CD4-positive, CD25-positive, alpha-beta regulatory T cell (primary cell): ENCODE data around the gene HHAT. TPM values are rescaled to one million over a fixed set of nuclear protein-coding genes. Genes with fewer than 3 reads are reported as not detected.
A peak's percentile ranks its signal among the peaks of the same experiment; 100 is the strongest.

Experiments used
- ATAC-seq, 2 donors: fragments of 150-1000 bp; cut with Tn5 transposase; one replicate each; pipeline ENCODE4 v1.10.0; 2021; ENCODE audit warnings: low read depth in 2 of 2, moderate number of reproducible peaks in 2 of 2, moderate library complexity in 1 of 2
- DNase-seq, 3 donors: peaks; one replicate each; pipeline versions ENCODE4 v3.0.0 to v3.0.0-alpha.2; 2012 to 2022; ENCODE audit warnings: mixed read lengths in 1 of 3
- H3K27ac ChIP-seq: one replicate; pipeline ENCODE4 v1.7.0; 2013; ENCODE audit warnings: mild to moderate bottlenecking, low read length; ENCODE audit not compliant: insufficient read depth, poor library complexity, severe bottlenecking
- H3K27me3 ChIP-seq: one replicate; pipeline ENCODE4 v1.7.0; 2013; ENCODE audit warnings: low read length; ENCODE audit not compliant: control insufficient read depth, insufficient read depth
- H3K36me3 ChIP-seq: one replicate; pipeline ENCODE4 v1.7.0; 2013; ENCODE audit warnings: mild to moderate bottlenecking, low read length, moderate library complexity; ENCODE audit not compliant: control insufficient read depth, insufficient read depth
- H3K4me1 ChIP-seq: 2 replicates; pipeline ENCODE4 v1.7.0; 2013; ENCODE audit warnings: mild to moderate bottlenecking, low read length; ENCODE audit not compliant: insufficient read depth, control insufficient read depth, poor library complexity, severe bottlenecking
- H3K4me3 ChIP-seq: one replicate; pipeline ENCODE4 v1.7.0; 2013; ENCODE audit warnings: low read depth, mild to moderate bottlenecking, low read length, moderate library complexity
- H3K9me3 ChIP-seq, 2 experiments: 1 replicate in 1 of 2; 2 replicates in 1 of 2; pipeline ENCODE4 v1.7.0; 2013; ENCODE audit warnings: low read length in 2 of 2, mild to moderate bottlenecking in 1 of 2, moderate library complexity in 1 of 2; ENCODE audit not compliant: control insufficient read depth in 2 of 2
- H3K27ac Mint-ChIP-seq, 3 donors: one replicate each; pipeline ENCODE4 v1.8.0; 2020 to 2022; ENCODE audit warnings: mild to moderate bottlenecking in 3 of 3, mixed read lengths in 3 of 3, moderate library complexity in 2 of 3
- H3K27me3 Mint-ChIP-seq: one replicate; pipeline ENCODE4 v1.8.0; 2022; ENCODE audit warnings: mild to moderate bottlenecking, mixed read lengths
- H3K36me3 Mint-ChIP-seq: one replicate; pipeline ENCODE4 v1.8.0; 2020; ENCODE audit warnings: mixed read lengths
- H3K4me1 Mint-ChIP-seq, 4 donors: one replicate each; pipeline ENCODE4 v1.8.0; 2020 to 2022; ENCODE audit warnings: mixed read lengths in 4 of 4, mild to moderate bottlenecking in 1 of 4
- H3K4me3 Mint-ChIP-seq, 4 donors: one replicate each; pipeline ENCODE4 v1.8.0; 2020 to 2022; ENCODE audit warnings: mild to moderate bottlenecking in 4 of 4, mixed read lengths in 4 of 4, moderate library complexity in 3 of 4
- H3K9me3 Mint-ChIP-seq, 7 donors: one replicate each; pipeline ENCODE4 v1.8.0; 2020 to 2022; ENCODE audit warnings: mixed read lengths in 7 of 7, mild to moderate bottlenecking in 3 of 7, moderate library complexity in 2 of 7
- polyA plus RNA-seq, 4 donors: library from polyadenylated mRNA; unstranded; fragments of 300-500 nt; fragmentation: Illumina TruSeq; gene quantifications; one replicate each; pipeline ENCODE4 v1.2.3, GENCODE V29; 2021
- total RNA-seq: library from RNA; stranded (reverse); gene quantifications from one replicate; pipeline ENCODE4 v1.2.3, GENCODE V29; 2022

Gene HHAT
- total and polyA plus RNA-seq, 5 donors from 2014 or later = 1.4 to 6.0 (median 2.0) TPM

- Mint-ChIP-seq H3K4me3 (peak overlapping the region in 1 of 4 donors; percentile 38), H3K27ac (no peak overlapping the region), H3K27me3 (peaks cover 6% of the 10 kb centered on the region), H3K4me1 (no peaks in the 10 kb centered on the region), H3K36me3 (peaks cover 5% of the 10 kb centered on the region), H3K9me3 (peaks cover 0 to 12% (median 2%) of the 10 kb centered on the region in 7 donors)
- no peaks in the 10 kb centered on the region for H3K9me3 ChIP-seq
- no peaks in the 10 kb centered on the region for H3K4me1 ChIP-seq
- H3K27ac ChIP-seq = no peak overlapping the region
- H3K36me3 ChIP-seq = no peaks in the 10 kb centered on the region
- no peak overlapping the region for H3K4me3 ChIP-seq
- no peaks in the 10 kb centered on the region for H3K27me3 ChIP-seq
- no peak for ATAC-seq
- DNase-seq = no peak
Observed at GRCh38 chr1:210598135-210598652, 269.5 kb downstream of the HHAT start.

- Mint-ChIP-seq H3K4me1 (no peaks in the 10 kb centered on the region), H3K9me3 (peaks cover 0 to 5% (median 2%) of the 10 kb centered on the region in 7 donors), H3K4me3 (no peak overlapping the region), H3K36me3 (peaks cover 5% of the 10 kb centered on the region), H3K27ac (no peak overlapping the region), H3K27me3 (peaks cover 6% of the 10 kb centered on the region)
- ATAC-seq = no peak
- no peaks in the 10 kb centered on the region for H3K9me3 ChIP-seq
- DNase-seq = no peak
- no peaks in the 10 kb centered on the region for H3K4me1 ChIP-seq
- H3K27me3 ChIP-seq = no peaks in the 10 kb centered on the region
- H3K27ac ChIP-seq = no peak overlapping the region
- H3K36me3 ChIP-seq = no peaks in the 10 kb centered on the region
- no peak overlapping the region for H3K4me3 ChIP-seq
Observed at GRCh38 chr1:210600421-210601159, 271.9 kb downstream of the HHAT start.

DNA sequence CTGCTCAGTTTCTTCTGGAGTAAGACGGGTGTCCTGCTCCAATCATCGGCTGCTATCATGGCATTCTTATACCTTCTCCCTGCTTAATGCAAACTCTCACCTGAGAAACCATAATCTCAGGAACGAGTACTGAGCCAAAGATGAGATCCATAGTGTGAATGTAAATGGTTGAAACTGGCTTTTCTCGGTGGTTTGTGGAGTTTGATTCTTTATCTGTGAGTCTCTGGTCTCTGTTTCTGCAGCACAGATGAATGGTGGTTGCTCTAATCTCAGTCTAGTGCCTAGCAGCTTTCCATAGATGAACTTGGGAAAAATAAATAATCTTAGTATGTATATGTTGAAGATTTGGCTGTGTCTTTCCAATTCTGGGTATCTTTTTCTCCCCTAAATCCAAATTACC, 274.4 kb downstream of the HHAT start:
- Histone ChIP-seq H3K4me3 (no peak overlapping the region), H3K9me3 (no peaks in the 10 kb centered on the region), H3K4me1 (no peaks in the 10 kb centered on the region), H3K27me3 (no peaks in the 10 kb centered on the region), H3K36me3 (no peaks in the 10 kb centered on the region), H3K27ac (no peak overlapping the region)
- H3K9me3 Mint-ChIP-seq = peaks cover 0 to 5% (median 2%) of the 10 kb centered on the region in 7 donors
- peaks cover 6% of the 10 kb centered on the region for H3K27me3 Mint-ChIP-seq
- no peak overlapping the region for H3K27ac Mint-ChIP-seq
- peaks cover 5% of the 10 kb centered on the region for H3K36me3 Mint-ChIP-seq
- no peak for DNase-seq
- ATAC-seq = no peak
- no peak overlapping the region for H3K4me3 Mint-ChIP-seq
- no peaks in the 10 kb centered on the region for H3K4me1 Mint-ChIP-seq

DNA sequence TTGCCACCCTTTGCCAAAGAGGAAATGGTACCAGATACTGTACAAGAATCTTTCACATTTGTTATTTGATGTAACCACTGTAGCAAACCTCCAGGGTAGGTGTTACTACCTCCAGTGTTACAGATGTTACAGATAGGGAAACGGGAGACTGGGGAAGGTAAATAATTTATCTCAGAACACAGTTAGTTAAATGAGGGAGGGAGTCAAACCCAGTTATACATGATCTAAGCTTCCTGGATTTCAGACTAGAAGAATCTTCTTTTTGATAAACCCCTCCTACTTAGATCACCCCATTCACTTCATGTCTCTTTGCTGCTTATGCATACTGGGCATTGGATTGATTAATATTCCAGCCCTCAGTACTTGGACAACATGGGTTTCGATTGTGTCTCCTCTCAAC, 276.4 kb downstream of the HHAT start:
- Histone ChIP-seq H3K27me3 (no peaks in the 10 kb centered on the region), H3K27ac (no peak overlapping the region), H3K4me3 (no peak overlapping the region), H3K9me3 (no peaks in the 10 kb centered on the region), H3K4me1 (no peaks in the 10 kb centered on the region), H3K36me3 (no peaks in the 10 kb centered on the region)
- peaks cover 5% of the 10 kb centered on the region for H3K36me3 Mint-ChIP-seq
- peaks cover 0 to under 1% (median 0%) of the 10 kb centered on the region in 4 donors for H3K4me1 Mint-ChIP-seq
- H3K27me3 Mint-ChIP-seq = peaks cover 6% of the 10 kb centered on the region
- H3K9me3 Mint-ChIP-seq = peaks cover 1 to 5% (median 2%) of the 10 kb centered on the region in 7 donors
- no peak for DNase-seq
- no peak for ATAC-seq
- H3K27ac Mint-ChIP-seq = no peak overlapping the region
- no peak overlapping the region for H3K4me3 Mint-ChIP-seq

DNA sequence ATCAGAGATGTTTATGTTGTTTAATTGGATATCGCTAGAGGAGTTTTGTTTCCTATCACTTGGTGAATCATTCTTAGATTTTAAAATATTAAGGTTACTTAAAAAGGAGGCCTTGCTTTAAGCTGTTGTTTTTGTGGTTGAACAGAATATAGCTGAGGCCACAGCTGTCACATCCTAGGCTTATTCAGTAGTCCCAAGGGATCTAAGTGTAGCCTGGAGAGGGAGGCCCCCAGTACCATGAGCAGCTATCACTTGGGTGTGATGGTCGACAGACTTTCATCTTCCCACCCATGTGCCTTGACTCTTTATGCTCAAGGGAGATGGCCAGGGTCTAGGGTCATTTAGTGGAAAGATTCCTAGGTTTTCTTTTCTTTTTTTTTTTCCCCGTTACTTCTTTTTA, 278.7 kb downstream of the HHAT start:
- ATAC-seq = no peak
- no peak overlapping the region for H3K27ac ChIP-seq
- H3K9me3 ChIP-seq = no peaks in the 10 kb centered on the region
- no peak overlapping the region for H3K4me3 Mint-ChIP-seq
- H3K27me3 ChIP-seq = no peaks in the 10 kb centered on the region
- DNase-seq = no peak
- H3K36me3 ChIP-seq = no peaks in the 10 kb centered on the region
- H3K27ac Mint-ChIP-seq = no peak overlapping the region
- no peak overlapping the region for H3K4me3 ChIP-seq
- no peaks in the 10 kb centered on the region for H3K36me3 Mint-ChIP-seq
- peaks cover 0 to 4% (median 2%) of the 10 kb centered on the region in 7 donors for H3K9me3 Mint-ChIP-seq
- no peaks in the 10 kb centered on the region for H3K27me3 Mint-ChIP-seq
- peaks cover 0 to 2% (median 0%) of the 10 kb centered on the region in 4 donors for H3K4me1 Mint-ChIP-seq
- H3K4me1 ChIP-seq = no peaks in the 10 kb centered on the region

- Mint-ChIP-seq H3K36me3 (no peaks in the 10 kb centered on the region), H3K4me1 (peaks cover 0 to 2% (median 0%) of the 10 kb centered on the region in 4 donors), H3K27me3 (no peaks in the 10 kb centered on the region), H3K27ac (no peak overlapping the region), H3K4me3 (no peak overlapping the region), H3K9me3 (peaks cover 1 to 5% (median 3%) of the 10 kb centered on the region in 7 donors)
- ATAC-seq (no peak), DNase-seq (no peak)
- H3K27me3 ChIP-seq = no peaks in the 10 kb centered on the region
- no peaks in the 10 kb centered on the region for H3K4me1 ChIP-seq
- H3K27ac ChIP-seq = no peak overlapping the region
- H3K9me3 ChIP-seq = no peaks in the 10 kb centered on the region
- no peaks in the 10 kb centered on the region for H3K36me3 ChIP-seq
- no peak overlapping the region for H3K4me3 ChIP-seq
Observed at GRCh38 chr1:210608767-210609166, 280.1 kb downstream of the HHAT start.

GRCh38 chr1:210616356-210616755, 287.7 kb downstream of the HHAT start:
- no peaks in the 10 kb centered on the region for H3K9me3 ChIP-seq
- H3K27ac ChIP-seq = no peak overlapping the region
- H3K36me3 ChIP-seq = no peaks in the 10 kb centered on the region
- DNase-seq (no peak), ATAC-seq (no peak)
- no peaks in the 10 kb centered on the region for H3K4me1 ChIP-seq
- Mint-ChIP-seq H3K36me3 (no peaks in the 10 kb centered on the region), H3K4me1 (no peaks in the 10 kb centered on the region), H3K27me3 (peaks cover 5% of the 10 kb centered on the region), H3K27ac (no peak overlapping the region), H3K9me3 (peaks cover 0 to 5% (median 0%) of the 10 kb centered on the region in 7 donors), H3K4me3 (no peak overlapping the region)
- H3K4me3 ChIP-seq = no peak overlapping the region
- H3K27me3 ChIP-seq = no peaks in the 10 kb centered on the region

- Histone ChIP-seq H3K27me3 (no peaks in the 10 kb centered on the region), H3K4me1 (no peaks in the 10 kb centered on the region), H3K27ac (no peak overlapping the region), H3K36me3 (no peaks in the 10 kb centered on the region), H3K4me3 (no peak overlapping the region), H3K9me3 (no peaks in the 10 kb centered on the region)
- Mint-ChIP-seq H3K4me3 (no peak overlapping the region), H3K27ac (no peak overlapping the region), H3K36me3 (no peaks in the 10 kb centered on the region), H3K9me3 (peaks cover 0 to 5% (median 0%) of the 10 kb centered on the region in 7 donors), H3K4me1 (no peaks in the 10 kb centered on the region), H3K27me3 (peaks cover 5% of the 10 kb centered on the region)
- no peak for DNase-seq
- ATAC-seq = no peak
Observed at GRCh38 chr1:210617293-210617692, 288.6 kb downstream of the HHAT start.
